SK-N-SH treated with all-trans-retinoic acid at 6 μM for 48 hours (cell line): Measurements from ENCODE around the gene LCE6A.

Experiments used
- ATAC-seq: fragments of 200-7000 bp; cut with Tn5 transposase; 3 replicates; pipeline ENCODE4 v1.9.1; 2020; ENCODE audit warnings: mild to moderate bottlenecking, moderate library complexity
- ARNTL ChIP-seq: fragments of 450-650 bp; formaldehyde crosslinking; IDR thresholded peaks from 2 replicates; pipeline ENCODE4 v1.5.0; 2020; ENCODE audit warnings: low read depth, mild to moderate bottlenecking, moderate library complexity, borderline replicate concordance
- BACH2 ChIP-seq: fragments of 250-450 bp; sonication (Bioruptor Pico); IDR thresholded peaks from 2 replicates; pipeline ENCODE4 v1.9.0; 2021; ENCODE audit warnings: mild to moderate bottlenecking, borderline replicate concordance
- CSDC2 ChIP-seq: fragments of 250-450 bp; sonication (Bioruptor Pico); IDR thresholded peaks from 2 replicates; pipeline ENCODE4 v1.5.0; 2020; ENCODE audit warnings: mild to moderate bottlenecking, moderate library complexity
- ESRRG ChIP-seq: fragments of 250-450 bp; sonication (Bioruptor Pico); IDR thresholded peaks from 2 replicates; pipeline ENCODE4 v1.6.1; 2021; ENCODE audit warnings: mild to moderate bottlenecking
- ISL1 ChIP-seq: fragments of 250-450 bp; sonication (Bioruptor Pico); IDR thresholded peaks from 2 replicates; pipeline ENCODE4 v2.1.2; 2022; ENCODE audit warnings: mild to moderate bottlenecking, moderate library complexity
- OSR1 ChIP-seq: fragments of 250-450 bp; sonication (Bioruptor Pico); IDR thresholded peaks from 2 replicates; pipeline ENCODE4 v1.8.0; 2022; ENCODE audit warnings: moderate library complexity, mild to moderate bottlenecking, inconsistent platforms
- PPARA ChIP-seq: fragments of 250-450 bp; sonication (Bioruptor Pico); IDR thresholded peaks from 2 replicates; pipeline ENCODE4 v1.5.0; 2020; ENCODE audit warnings: mild to moderate bottlenecking, borderline replicate concordance
- RARB ChIP-seq: fragments of 250-450 bp; sonication (Bioruptor Pico); IDR thresholded peaks from 2 replicates; pipeline ENCODE4 v1.8.0; 2021; ENCODE audit warnings: mild to moderate bottlenecking, moderate library complexity
- SNAI2 ChIP-seq: fragments of 250-450 bp; sonication (Bioruptor Pico); IDR thresholded peaks from 2 replicates; pipeline ENCODE4 v1.5.0; 2020; ENCODE audit warnings: mild to moderate bottlenecking, moderate library complexity
- TCF4 ChIP-seq: fragments of 250-450 bp; sonication (Bioruptor Pico); IDR thresholded peaks from 2 replicates; pipeline ENCODE4 v1.8.0; 2021; ENCODE audit warnings: mild to moderate bottlenecking, moderate library complexity, borderline replicate concordance
- TOX ChIP-seq: fragments of 250-450 bp; sonication (Bioruptor Pico); IDR thresholded peaks from 2 replicates; pipeline ENCODE4 v1.8.0; 2021; ENCODE audit warnings: mild to moderate bottlenecking, moderate library complexity, borderline replicate concordance
- ZFP30 ChIP-seq: fragments of 450-650 bp; formaldehyde crosslinking; IDR thresholded peaks from 2 replicates; pipeline ENCODE4 v1.5.0; 2022; ENCODE audit warnings: mild to moderate bottlenecking, moderate library complexity
- ZNF565 ChIP-seq: fragments of 450-650 bp; formaldehyde crosslinking; conservative IDR thresholded peaks from 2 replicates; pipeline ENCODE4 v1.5.0; 2020; ENCODE audit warnings: low read depth, mild to moderate bottlenecking, moderate library complexity
- ZNF8 ChIP-seq: fragments of 450-650 bp; formaldehyde crosslinking; IDR thresholded peaks from 2 replicates; pipeline ENCODE4 v1.5.0; 2020; ENCODE audit warnings: mild to moderate bottlenecking, moderate library complexity
- TF ChIP-seq, protein P1 (sequence below): fragments of 250-450 bp; sonication (Bioruptor Pico); IDR thresholded peaks from 2 replicates; pipeline ENCODE4 v1.5.0; 2020; ENCODE audit warnings: mild to moderate bottlenecking, moderate library complexity
- TF ChIP-seq, protein P2 (sequence below): fragments of 250-450 bp; sonication (Bioruptor Pico); IDR thresholded peaks from 2 replicates; pipeline ENCODE4 v1.5.1; 2020; ENCODE audit warnings: low read depth, mild to moderate bottlenecking, moderate library complexity
- TF ChIP-seq, protein P3 (sequence below): fragments of 250-450 bp; sonication (Bioruptor Pico); IDR thresholded peaks from 2 replicates; pipeline ENCODE4 v1.5.1; 2021; ENCODE audit warnings: mild to moderate bottlenecking, moderate library complexity
- TF ChIP-seq, protein P4 (sequence below): fragments of 250-450 bp; sonication (Bioruptor Pico); IDR thresholded peaks from 2 replicates; pipeline ENCODE4 v1.8.0; 2020; ENCODE audit warnings: mild to moderate bottlenecking, moderate library complexity, borderline replicate concordance
- TF ChIP-seq, protein P5 (sequence below): fragments of 250-450 bp; sonication (Bioruptor Pico); IDR thresholded peaks from 2 replicates; pipeline ENCODE4 v1.8.0; 2021; ENCODE audit warnings: low read depth, mild to moderate bottlenecking, moderate library complexity, borderline replicate concordance

LCE6A gene

DNA sequence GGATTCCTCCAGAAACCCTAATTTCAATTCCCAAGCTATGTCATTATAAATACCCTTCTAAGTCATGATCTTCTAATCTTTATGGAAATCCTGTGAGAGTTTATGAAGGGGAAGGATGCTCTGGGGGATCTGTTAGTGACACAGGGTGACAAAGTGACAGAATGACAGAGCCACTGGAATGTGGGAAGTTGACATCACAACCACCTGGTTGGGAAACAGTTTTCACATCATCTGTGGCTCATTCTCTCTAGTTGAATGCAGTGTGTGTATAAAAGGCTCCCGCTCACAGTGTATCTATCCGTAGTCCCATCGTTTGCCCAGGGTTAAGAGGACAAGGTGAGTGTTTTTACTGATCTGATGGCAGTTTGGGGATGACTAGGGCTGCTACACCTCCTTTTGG lies 17.0 kb downstream of the LCE6A start, which contains the start of gene LCE7A:
LCE7A (plus strand) TSS at position 301 of the 400 bp plus-strand sequence. CDS start 702 bp downstream, outside the sequence.
- ATAC-seq = no peak
- TF ChIP-seq TCF4 (CRISPR knock-in tag) (no peak), RARB (no peak), CSDC2 (CRISPR knock-in tag) (no peak), SNAI2 (no peak), PPARA (CRISPR knock-in tag) (no peak), ZFP30 (no peak), ZNF565 (no peak), BACH2 (CRISPR knock-in tag) (no peak), ZNF8 (CRISPR knock-in tag) (no peak), ESRRG (CRISPR knock-in tag) (no peak), ISL1 (CRISPR knock-in tag) (no peak), OSR1 (CRISPR knock-in tag) (no peak), TOX (no peak)
- TF ChIP-seq, protein P1, sequence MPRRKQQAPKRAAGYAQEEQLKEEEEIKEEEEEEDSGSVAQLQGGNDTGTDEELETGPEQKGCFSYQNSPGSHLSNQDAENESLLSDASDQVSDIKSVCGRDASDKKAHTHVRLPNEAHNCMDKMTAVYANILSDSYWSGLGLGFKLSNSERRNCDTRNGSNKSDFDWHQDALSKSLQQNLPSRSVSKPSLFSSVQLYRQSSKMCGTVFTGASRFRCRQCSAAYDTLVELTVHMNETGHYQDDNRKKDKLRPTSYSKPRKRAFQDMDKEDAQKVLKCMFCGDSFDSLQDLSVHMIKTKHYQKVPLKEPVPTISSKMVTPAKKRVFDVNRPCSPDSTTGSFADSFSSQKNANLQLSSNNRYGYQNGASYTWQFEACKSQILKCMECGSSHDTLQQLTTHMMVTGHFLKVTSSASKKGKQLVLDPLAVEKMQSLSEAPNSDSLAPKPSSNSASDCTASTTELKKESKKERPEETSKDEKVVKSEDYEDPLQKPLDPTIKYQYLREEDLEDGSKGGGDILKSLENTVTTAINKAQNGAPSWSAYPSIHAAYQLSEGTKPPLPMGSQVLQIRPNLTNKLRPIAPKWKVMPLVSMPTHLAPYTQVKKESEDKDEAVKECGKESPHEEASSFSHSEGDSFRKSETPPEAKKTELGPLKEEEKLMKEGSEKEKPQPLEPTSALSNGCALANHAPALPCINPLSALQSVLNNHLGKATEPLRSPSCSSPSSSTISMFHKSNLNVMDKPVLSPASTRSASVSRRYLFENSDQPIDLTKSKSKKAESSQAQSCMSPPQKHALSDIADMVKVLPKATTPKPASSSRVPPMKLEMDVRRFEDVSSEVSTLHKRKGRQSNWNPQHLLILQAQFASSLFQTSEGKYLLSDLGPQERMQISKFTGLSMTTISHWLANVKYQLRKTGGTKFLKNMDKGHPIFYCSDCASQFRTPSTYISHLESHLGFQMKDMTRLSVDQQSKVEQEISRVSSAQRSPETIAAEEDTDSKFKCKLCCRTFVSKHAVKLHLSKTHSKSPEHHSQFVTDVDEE (CRISPR knock-in tag) = no peak
- TF ChIP-seq, protein P2, sequence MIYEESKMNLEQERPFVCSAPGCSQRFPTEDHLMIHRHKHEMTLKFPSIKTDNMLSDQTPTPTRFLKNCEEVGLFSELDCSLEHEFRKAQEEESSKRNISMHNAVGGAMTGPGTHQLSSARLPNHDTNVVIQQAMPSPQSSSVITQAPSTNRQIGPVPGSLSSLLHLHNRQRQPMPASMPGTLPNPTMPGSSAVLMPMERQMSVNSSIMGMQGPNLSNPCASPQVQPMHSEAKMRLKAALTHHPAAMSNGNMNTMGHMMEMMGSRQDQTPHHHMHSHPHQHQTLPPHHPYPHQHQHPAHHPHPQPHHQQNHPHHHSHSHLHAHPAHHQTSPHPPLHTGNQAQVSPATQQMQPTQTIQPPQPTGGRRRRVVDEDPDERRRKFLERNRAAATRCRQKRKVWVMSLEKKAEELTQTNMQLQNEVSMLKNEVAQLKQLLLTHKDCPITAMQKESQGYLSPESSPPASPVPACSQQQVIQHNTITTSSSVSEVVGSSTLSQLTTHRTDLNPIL (CRISPR knock-in tag) = no peak
- TF ChIP-seq, protein P3, sequence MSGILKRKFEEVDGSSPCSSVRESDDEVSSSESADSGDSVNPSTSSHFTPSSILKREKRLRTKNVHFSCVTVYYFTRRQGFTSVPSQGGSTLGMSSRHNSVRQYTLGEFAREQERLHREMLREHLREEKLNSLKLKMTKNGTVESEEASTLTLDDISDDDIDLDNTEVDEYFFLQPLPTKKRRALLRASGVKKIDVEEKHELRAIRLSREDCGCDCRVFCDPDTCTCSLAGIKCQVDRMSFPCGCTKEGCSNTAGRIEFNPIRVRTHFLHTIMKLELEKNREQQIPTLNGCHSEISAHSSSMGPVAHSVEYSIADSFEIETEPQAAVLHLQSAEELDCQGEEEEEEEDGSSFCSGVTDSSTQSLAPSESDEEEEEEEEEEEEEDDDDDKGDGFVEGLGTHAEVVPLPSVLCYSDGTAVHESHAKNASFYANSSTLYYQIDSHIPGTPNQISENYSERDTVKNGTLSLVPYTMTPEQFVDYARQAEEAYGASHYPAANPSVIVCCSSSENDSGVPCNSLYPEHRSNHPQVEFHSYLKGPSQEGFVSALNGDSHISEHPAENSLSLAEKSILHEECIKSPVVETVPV (CRISPR knock-in tag) = no peak
- TF ChIP-seq, protein P4, sequence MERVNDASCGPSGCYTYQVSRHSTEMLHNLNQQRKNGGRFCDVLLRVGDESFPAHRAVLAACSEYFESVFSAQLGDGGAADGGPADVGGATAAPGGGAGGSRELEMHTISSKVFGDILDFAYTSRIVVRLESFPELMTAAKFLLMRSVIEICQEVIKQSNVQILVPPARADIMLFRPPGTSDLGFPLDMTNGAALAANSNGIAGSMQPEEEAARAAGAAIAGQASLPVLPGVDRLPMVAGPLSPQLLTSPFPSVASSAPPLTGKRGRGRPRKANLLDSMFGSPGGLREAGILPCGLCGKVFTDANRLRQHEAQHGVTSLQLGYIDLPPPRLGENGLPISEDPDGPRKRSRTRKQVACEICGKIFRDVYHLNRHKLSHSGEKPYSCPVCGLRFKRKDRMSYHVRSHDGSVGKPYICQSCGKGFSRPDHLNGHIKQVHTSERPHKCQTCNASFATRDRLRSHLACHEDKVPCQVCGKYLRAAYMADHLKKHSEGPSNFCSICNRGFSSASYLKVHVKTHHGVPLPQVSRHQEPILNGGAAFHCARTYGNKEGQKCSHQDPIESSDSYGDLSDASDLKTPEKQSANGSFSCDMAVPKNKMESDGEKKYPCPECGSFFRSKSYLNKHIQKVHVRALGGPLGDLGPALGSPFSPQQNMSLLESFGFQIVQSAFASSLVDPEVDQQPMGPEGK (CRISPR knock-in tag) = no peak
- TF ChIP-seq, protein P5, sequence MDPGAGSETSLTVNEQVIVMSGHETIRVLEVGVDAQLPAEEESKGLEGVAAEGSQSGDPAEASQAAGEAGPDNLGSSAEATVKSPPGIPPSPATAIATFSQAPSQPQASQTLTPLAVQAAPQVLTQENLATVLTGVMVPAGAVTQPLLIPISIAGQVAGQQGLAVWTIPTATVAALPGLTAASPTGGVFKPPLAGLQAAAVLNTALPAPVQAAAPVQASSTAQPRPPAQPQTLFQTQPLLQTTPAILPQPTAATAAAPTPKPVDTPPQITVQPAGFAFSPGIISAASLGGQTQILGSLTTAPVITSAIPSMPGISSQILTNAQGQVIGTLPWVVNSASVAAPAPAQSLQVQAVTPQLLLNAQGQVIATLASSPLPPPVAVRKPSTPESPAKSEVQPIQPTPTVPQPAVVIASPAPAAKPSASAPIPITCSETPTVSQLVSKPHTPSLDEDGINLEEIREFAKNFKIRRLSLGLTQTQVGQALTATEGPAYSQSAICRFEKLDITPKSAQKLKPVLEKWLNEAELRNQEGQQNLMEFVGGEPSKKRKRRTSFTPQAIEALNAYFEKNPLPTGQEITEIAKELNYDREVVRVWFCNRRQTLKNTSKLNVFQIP (CRISPR knock-in tag) = no peak

DNA sequence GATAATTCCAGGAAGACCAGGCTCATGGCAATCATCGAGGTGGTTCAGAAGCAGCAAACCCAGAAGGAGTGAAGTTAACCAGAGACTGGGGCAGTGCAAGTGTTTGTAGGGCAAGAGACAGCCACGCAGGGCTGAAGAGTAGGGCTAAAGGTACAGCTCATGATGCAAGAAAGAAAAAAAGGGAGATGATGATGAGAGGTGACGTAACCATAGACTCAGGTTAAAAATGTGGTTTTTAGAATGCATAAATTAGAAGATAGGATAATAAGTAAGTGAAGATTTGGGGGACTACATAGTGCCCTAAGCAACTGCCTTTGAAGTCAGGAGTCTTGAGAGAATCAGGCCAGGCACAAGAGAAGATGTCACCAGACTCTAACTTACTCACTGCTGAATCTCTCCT lies 17.5 kb downstream of the LCE6A start:
- no peak for ATAC-seq
- no peak for TF ChIP-seq ZNF8 (CRISPR knock-in tag)
- TF ChIP-seq TCF4 (CRISPR knock-in tag) = no peak
- TF ChIP-seq CSDC2 (CRISPR knock-in tag) = no peak
- TF ChIP-seq, protein P5 (CRISPR knock-in tag) = no peak

DNA sequence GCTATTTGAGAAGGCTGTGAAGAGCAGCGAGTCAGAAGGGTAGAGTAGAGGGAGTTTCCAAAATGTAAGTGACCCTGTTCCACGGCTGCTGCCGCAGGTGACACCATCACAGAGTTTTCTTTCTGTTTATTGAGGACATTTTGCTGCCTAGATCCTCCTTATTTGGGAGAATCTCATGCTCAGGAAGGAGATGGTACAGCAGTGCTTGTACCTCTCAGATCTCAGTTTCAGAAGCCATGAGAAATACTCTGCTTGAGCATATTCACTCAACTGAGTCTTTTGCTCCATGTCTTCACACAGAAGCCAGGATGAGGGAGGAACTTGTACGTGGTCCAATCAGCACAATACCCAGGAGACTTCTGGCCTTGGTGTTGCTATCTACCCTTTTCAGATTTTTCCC lies 18.7 kb downstream of the LCE6A start:
- TF ChIP-seq, protein P3 (CRISPR knock-in tag) = no peak
- TF ChIP-seq ARNTL (CRISPR knock-in tag) = no peak
- TF ChIP-seq, protein P1 (CRISPR knock-in tag) = no peak
- TF ChIP-seq ISL1 (CRISPR knock-in tag) = no peak
- no peak for TF ChIP-seq TOX
- ATAC-seq = no peak
